GM10847 (cell line): Measurements from ENCODE around the gene ALKBH1.

ENCODE experiments used
- POLR2A ChIP-seq: IDR thresholded peaks from 2 replicates; pipeline ENCODE4 v1.6.1; 2011; ENCODE audit not compliant: insufficient read length; ENCODE audit errors: extremely low read depth

ALKBH1 gene

DNA sequence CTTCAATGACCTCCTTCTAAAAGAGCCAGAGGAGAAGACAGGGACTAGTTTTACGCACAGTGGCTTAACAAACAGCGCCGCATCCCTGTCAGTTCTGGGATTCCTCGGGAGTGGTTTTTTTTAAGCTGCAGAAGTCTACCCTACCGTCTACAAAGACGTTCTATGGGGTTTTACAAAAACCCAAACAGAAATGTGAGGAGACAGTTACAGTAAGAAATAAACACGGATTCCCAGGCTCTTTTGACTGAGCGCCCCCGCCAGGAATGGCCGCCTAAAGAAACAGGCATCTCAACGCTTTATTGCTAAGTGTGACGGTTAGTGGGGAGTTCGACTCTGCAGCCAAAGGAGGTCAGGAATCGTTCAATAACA lies 484 bp downstream of the ALKBH1 start:
- no peak for TF ChIP-seq POLR2A

DNA sequence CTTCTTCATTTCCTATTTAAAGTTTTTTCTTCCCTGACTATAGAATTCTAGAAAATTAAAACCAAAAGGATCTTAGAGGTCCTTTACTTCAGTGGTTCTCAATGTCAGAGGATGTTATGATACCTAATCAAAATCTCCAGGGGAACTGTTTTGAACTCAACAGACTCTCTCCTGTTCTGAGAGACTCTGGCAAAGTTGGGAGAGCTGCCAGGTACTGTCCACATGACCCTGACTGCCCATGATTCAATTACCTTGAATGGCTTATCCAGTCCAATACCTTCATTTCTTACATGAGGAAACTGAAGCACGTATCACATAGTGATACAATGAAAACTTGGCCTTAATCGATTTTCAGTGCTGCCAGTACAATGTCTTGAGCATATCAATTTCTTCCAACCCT lies 16.6 kb downstream of the ALKBH1 start:
- no peak for TF ChIP-seq POLR2A

DNA sequence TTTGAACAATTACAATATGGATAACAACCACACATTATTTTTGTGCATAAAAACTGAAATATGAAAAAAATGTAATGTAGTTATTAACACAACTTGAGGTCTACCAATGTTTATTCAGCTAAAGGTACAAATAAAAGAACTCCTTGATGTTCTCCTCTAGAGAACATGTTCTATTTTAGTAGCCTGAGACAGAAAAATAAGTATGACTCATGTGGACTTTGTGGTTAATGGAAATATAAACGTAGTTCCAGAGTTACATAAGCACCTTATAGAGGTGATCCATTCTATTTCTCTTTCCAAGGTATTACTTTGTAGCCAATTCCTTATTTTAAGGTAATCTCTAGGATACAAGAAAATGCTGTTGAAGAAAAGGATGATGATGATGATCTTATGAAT lies 25.7 kb downstream of the ALKBH1 start:
- no peak for TF ChIP-seq POLR2A

DNA sequence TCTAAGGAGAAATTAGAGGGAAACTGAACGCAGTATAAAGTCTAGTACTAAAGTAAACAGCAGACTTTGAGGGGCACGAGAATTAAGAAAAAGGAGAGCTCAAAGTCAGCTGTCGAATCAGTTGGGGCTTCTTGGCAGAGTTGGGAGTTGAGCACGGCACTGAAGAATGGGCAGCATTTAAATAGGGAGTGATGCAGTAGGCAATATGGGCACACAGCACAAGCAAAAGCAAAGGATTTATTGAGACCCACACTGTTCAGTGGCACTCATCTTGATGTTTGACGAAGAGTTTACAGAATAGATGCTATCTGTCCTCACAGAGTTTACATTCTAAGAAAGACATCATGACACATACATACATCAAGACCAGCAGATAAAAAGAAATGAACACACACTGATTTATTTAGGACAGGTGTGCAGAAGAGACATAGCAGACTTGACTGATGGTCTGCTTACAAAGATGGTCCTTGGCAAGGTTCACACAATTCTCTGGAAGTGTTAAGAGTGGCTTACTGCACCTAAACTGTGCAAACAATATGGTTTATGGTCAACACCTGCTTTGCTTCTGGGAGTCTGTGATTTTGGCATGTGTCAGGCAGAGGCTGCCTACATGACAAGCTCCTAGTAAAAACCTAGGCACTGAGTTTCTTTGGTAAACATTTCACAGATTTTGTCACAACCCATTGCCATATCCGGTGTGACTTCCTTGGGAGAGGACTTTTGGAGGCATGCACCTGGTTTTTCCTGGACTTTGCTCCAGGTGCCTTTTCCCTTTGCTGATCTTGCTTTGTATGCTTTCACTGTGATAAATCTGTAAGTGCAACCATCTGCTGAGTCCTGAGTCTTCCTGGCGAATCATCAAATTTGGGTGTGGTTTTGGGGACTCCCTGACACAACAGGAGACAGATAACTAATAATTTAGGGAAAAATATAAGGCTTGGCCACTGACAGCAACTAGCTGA lies 26.3 kb downstream of the ALKBH1 start:
- no peak for TF ChIP-seq POLR2A

DNA sequence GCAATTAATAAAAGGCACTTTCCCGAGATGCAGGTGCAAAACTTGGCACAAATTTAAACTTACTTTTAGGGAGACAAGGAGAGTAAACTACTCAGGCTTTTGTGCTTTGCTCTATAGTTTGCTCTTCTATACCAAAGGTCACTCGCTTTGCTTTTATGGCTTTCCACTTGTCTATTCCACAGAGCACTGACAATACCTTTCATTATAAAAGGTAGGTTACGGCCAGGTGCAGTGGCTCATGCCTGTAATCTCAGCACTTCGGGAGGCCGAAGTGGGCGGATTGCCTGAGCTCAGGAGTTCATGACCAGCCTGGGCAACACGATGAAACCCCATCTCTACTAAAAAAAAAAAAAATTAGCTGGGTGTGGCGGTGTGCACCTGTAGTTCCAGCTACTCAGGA lies 32.9 kb downstream of the ALKBH1 start:
- TF ChIP-seq POLR2A: no peak

DNA sequence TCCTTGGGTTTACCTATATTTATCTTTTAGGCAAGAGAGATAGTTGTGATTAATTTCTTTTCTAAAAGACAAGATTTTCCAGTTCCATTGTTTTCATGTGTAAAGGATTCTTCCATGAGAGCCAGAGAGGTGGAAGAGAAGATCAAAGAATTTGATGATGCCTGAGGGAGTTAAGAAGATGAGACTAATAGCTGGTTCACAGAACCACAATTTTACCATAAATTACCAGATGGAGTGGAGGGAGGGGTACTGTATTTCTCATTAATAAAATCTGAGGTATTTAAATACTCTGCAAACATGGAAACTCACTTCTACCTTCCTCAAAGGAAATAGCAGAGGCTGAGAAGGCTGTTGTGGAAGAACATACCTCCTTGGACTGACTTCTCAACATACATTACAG lies 34.6 kb downstream of the ALKBH1 start:
- TF ChIP-seq POLR2A: no peak

DNA sequence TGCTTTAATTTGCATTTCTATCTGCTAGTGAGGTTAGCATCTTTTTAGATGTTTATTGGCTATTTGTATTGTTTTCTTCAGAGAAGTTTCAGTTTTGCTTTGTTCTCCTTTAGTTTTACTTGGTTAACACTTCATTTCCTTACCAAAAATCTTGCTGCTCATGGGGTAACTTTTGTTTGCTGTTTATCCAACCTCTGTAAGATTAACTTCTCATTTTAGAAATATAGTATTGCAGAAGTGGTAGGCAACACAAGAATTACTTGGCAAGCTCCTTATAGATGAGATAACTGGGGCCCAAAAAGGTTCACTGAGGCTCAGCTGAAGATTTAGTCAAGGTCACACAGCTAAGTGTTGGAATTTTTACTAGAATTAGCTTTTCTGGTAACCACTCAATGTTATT lies 40.5 kb downstream of the ALKBH1 start:
- no peak for TF ChIP-seq POLR2A

DNA sequence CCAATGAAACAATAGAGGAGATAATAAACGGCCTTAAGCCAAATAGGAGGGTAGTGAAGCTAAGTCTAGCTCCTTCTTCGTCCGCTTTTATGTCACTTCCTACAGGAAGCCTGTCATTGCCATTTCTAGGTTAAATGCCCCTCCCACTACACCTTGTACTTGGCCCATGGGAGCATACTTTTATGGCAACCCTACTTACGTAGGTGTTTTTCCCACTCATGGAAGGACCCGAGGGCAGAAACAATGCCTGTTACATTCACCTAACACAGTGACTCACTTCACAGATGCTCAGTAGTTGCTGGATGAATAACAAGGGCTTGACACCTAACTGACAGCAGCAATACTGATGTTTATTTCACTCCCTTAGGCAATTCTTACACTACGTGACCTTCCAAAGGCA lies 44.5 kb downstream of the ALKBH1 start:
- TF ChIP-seq POLR2A: no peak

DNA sequence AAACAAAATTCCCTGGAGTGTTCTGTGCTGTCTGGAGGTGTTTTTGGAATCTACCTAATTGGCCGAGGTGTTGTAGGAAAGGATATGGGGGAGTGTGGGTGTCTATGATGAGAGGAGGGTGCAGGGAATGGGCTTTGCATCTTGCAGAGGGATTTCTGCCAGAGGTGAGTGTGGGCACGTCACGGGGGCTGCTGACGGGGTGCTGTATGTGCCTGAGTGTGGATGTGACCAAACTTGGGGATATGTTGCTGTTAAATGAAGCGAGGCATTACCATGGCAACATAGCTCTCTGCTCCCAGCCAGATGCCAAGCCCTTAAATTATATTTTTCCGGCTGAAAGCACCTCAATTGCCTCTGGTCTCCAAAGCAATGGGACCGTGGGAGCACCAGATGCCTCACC lies 47.1 kb downstream of the ALKBH1 start:
- no peak for TF ChIP-seq POLR2A

DNA sequence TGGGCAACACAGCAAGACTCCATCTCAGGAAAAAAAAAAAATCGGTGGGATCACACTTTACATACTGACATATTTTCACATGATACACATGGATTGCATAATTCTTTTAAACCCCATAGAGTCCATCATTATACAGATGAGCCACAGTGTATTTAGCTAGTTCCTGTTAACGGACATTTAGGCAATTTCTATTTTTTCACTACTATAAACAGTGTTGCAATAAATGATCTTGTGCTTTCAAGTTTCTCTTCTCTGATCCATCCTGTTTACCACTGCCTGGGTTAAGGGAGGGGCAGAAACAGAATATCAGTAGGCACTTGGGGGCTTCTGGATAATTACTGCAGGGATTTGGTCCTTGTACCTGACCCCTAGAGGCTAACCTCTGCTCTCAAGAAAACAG lies 48.0 kb downstream of the ALKBH1 start:
- TF ChIP-seq POLR2A: no peak

DNA sequence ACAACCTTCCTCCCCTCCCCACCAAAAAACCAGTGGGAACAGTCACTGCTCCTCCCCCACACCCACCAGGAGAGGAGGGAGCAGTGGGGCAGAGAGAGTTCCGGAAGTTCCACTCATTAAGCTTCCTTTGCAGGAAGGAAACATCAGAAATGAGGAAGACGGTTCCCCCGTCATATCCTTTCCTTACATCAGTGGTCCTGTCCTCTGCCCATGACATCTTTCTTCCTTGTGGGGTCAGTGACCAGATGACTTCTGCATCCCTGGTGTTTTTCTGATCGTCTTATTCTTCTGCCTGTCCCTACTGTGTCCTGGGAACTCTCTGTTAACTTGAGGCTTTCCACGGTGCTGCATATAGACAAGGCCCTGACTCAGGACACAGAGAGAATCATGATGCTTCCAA lies 50.5 kb downstream of the ALKBH1 start:
- no peak for TF ChIP-seq POLR2A

DNA sequence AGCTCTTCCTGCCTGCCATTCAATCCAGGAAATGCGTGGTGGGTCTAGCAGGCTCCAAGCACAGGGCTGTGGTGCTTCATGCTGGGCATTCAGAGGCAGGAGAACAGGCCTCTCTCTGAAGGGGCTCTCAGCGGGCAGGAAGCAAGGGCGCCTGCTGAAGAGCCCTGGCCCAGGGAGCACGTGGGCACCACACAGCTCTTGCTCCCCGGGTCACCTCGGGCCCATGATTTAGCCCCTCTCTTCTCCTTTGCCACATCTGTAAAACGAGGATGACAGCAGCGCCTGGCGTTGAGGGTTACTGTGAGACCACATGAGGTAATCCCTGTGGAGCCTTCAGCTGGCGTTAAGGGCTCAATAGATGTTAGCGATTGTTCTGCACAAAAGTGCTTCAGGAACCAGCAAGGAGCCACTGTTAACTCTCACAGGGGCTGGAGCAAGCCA lies 53.8 kb downstream of the ALKBH1 start:
- no peak for TF ChIP-seq POLR2A

DNA sequence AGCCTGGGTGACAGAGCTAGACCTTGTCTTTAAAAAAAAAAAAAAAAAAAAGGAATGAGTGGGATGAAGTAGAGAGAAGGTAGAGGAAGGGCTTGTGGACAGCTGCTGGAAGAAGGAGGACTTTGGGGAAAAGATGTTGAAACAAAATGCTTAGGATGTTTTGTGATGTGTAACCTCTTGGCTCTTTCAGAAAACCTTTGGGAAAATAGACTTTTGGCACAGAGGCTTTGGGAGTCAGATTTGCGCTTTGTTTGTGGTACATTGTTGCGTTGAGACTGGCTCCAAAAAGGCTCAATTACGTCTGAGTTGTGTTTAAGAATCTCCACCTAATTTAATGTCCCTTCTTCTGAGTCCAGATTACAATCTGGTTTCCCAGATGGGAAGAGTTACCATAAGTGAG lies 58.5 kb downstream of the ALKBH1 start:
- no peak for TF ChIP-seq POLR2A

DNA sequence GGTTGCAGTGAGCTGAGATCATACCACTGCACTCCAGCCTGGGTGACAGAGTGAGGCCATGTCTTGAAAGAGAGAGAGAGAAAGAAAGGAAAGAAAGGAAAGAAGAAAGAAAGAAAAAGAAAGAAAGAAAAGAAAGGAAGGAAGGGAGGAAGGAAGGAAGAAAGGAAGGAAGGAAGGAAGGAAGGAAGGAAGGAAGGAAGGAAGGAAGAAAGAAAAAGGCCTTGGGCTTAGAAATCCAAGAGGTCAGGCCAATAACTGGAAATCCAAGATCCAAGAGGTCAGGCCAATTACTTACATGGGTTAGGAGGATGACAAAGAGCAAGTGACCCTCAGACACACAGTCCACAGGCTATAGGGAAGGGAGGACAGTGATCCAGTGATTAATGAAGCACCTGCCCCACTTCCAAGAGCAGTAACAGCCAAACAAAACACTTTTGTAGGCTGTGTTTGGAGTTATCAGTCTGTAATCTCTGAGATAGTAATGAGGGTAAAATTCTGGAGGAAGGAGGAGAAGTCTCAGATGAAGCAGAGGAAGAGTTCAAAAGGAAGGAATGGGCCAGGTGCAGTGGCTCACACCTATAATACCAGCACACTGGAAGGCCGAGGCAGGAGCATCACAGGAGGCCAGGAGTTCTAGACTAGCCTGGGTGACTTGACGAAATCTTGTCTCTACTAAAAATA lies 59.2 kb downstream of the ALKBH1 start:
- TF ChIP-seq POLR2A: no peak

DNA sequence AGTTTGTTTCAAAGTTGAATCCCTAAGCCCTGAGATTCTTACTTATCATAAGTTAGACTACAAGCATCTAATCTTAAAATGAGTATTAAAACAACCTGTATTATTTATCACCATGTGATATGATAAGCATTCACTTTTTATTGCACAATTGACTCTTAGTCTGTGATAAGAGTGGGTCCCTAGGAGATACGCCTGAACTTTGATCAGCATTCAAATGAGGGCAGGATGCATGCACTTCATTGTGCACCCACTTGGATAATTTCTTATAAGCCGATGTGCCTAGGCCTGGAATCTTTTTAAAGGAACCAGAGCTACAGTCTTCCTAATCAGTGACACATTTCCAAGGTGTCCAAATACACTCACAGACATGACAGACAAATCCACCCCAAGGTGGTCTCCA lies 60.0 kb downstream of the ALKBH1 start:
- no peak for TF ChIP-seq POLR2A

DNA sequence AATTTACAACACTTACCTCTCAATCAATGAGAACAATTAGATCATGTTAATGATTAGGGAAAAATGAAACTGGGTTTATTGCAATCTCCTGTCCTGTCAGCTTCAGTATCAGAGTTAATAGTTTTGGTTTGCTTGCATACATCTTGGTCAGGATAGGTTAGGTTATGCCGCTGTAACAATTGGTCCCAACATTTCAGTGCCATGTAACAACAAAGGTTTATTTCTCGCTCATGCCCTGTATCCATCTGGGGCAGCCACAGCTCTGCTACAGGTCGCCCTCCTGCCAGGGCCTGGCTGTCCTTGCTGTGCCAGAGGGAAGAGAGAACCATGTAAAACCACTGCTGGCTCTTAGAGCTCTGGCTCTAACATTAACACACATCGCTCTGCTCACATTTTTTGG lies 60.9 kb downstream of the ALKBH1 start:
- TF ChIP-seq POLR2A: no peak
